ENCODE measurements around the gene TEX14.

DNA sequence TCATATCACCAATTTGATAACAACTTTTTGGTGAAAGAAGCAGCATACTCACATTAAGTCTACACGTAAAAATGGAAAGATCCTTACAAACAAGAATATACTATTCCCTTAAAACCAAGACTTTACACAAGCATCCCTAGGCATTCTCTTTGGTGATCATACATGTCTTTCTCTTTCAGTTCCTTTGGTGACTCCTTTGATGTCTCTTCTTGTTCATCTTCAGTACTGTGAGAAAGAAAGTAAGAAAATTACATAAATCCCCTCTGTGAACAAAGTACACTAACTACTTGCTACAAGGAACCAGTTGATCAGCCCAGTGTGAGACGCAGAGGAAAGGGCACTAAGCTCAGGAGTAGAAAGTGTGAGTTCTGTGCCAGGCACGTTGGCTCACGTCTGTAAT lies 117.8 kb downstream of the TEX14 start:
- no peak for TF ChIP-seq POLR2AphosphoS5 (IDR thresholded peaks at IDR 0.05; ENCODE audit: low read depth)
- TF ChIP-seq, protein P1, sequence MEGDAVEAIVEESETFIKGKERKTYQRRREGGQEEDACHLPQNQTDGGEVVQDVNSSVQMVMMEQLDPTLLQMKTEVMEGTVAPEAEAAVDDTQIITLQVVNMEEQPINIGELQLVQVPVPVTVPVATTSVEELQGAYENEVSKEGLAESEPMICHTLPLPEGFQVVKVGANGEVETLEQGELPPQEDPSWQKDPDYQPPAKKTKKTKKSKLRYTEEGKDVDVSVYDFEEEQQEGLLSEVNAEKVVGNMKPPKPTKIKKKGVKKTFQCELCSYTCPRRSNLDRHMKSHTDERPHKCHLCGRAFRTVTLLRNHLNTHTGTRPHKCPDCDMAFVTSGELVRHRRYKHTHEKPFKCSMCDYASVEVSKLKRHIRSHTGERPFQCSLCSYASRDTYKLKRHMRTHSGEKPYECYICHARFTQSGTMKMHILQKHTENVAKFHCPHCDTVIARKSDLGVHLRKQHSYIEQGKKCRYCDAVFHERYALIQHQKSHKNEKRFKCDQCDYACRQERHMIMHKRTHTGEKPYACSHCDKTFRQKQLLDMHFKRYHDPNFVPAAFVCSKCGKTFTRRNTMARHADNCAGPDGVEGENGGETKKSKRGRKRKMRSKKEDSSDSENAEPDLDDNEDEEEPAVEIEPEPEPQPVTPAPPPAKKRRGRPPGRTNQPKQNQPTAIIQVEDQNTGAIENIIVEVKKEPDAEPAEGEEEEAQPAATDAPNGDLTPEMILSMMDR (IDR thresholded peaks at IDR 0.05; ENCODE audit: insufficient read depth, low read length): no peak
- TF ChIP-seq, protein P2, sequence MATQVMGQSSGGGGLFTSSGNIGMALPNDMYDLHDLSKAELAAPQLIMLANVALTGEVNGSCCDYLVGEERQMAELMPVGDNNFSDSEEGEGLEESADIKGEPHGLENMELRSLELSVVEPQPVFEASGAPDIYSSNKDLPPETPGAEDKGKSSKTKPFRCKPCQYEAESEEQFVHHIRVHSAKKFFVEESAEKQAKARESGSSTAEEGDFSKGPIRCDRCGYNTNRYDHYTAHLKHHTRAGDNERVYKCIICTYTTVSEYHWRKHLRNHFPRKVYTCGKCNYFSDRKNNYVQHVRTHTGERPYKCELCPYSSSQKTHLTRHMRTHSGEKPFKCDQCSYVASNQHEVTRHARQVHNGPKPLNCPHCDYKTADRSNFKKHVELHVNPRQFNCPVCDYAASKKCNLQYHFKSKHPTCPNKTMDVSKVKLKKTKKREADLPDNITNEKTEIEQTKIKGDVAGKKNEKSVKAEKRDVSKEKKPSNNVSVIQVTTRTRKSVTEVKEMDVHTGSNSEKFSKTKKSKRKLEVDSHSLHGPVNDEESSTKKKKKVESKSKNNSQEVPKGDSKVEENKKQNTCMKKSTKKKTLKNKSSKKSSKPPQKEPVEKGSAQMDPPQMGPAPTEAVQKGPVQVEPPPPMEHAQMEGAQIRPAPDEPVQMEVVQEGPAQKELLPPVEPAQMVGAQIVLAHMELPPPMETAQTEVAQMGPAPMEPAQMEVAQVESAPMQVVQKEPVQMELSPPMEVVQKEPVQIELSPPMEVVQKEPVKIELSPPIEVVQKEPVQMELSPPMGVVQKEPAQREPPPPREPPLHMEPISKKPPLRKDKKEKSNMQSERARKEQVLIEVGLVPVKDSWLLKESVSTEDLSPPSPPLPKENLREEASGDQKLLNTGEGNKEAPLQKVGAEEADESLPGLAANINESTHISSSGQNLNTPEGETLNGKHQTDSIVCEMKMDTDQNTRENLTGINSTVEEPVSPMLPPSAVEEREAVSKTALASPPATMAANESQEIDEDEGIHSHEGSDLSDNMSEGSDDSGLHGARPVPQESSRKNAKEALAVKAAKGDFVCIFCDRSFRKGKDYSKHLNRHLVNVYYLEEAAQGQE (IDR thresholded peaks at IDR 0.05; ENCODE audit: insufficient replicate concordance, low read depth): no peak
- TF ChIP-seq GABPA (IDR thresholded peaks at IDR 0.05; ENCODE audit: low read depth): no peak
- no peak for TF ChIP-seq SPI1 (IDR thresholded peaks at IDR 0.05; ENCODE audit: borderline replicate concordance, low read depth)
